Ishikawa (cell line): Measurements from ENCODE around the gene USB1.

ENCODE experiments used
- CEBPB ChIP-seq: IDR thresholded peaks from 2 replicates; pipeline ENCODE4 v1.6.1; 2012
- CREB1 ChIP-seq: IDR thresholded peaks from 2 replicates; pipeline ENCODE4 v1.6.1; 2012; ENCODE audit warnings: low read depth
- EGR1 ChIP-seq: IDR thresholded peaks from 2 replicates; pipeline ENCODE4 v1.6.1; 2012
- EP300 ChIP-seq: IDR thresholded peaks from 2 replicates; pipeline ENCODE4 v1.6.1; 2012; ENCODE audit warnings: borderline replicate concordance
- FOXM1 ChIP-seq: IDR thresholded peaks from 2 replicates; pipeline ENCODE4 v1.6.1; 2012; ENCODE audit warnings: low read depth, borderline replicate concordance
- MAX ChIP-seq: IDR thresholded peaks from 2 replicates; pipeline ENCODE4 v1.6.1; 2012
- NFIC ChIP-seq: IDR thresholded peaks from 2 replicates; pipeline ENCODE4 v1.6.1; 2012
- RAD21 ChIP-seq: IDR thresholded peaks from 2 replicates; pipeline ENCODE4 v1.6.1; 2012; ENCODE audit warnings: low read depth
- TAF1 ChIP-seq: IDR thresholded peaks from 2 replicates; pipeline ENCODE4 v1.6.1; 2012; ENCODE audit warnings: low read depth, mild to moderate bottlenecking
- TCF12 ChIP-seq: IDR thresholded peaks from 2 replicates; pipeline ENCODE4 v1.6.1; 2012; ENCODE audit warnings: low read depth
- TEAD4 ChIP-seq: IDR thresholded peaks from 2 replicates; pipeline ENCODE4 v1.6.1; 2012
- YY1 ChIP-seq: IDR thresholded peaks from 2 replicates; pipeline ENCODE4 v1.6.1; 2012; ENCODE audit warnings: low read depth
- ZBTB7A ChIP-seq: IDR thresholded peaks from 2 replicates; pipeline ENCODE4 v1.6.1; 2012; ENCODE audit warnings: low read depth
- TF ChIP-seq, protein P1 (sequence below): IDR thresholded peaks from 2 replicates; pipeline ENCODE4 v1.6.1; 2012
- TF ChIP-seq, protein P2 (sequence below): IDR thresholded peaks from 2 replicates; pipeline ENCODE4 v1.6.1; 2012; ENCODE audit warnings: low read depth, mild to moderate bottlenecking

The USB1 gene

DNA sequence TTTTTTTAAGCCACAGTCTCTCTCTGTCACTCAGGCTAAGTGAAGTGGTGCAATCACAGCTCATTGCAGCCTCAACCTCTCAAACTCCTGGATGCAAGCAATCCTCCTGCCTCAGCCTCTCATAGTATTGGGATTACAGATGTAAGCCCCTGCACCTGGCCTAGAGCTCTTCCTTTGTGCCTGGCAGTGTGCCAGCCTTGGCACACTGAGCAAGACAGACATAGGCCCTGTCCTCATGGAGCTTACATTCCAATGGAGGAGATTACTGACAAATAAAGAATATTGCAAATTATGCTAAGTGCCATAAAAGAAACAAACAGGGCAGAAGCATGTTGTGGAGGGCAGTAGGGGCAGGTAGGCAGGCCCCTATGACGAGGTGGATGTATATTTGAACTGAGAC is 29.4 kb upstream of the USB1 start:
- peak; percentile 35; the same call in 1 of the 2 replicates for TF ChIP-seq NFIC
- no peak for TF ChIP-seq MAX

GRCh38 chr16:57972306-57972705 is 28.9 kb upstream of the USB1 start:
- no peak for TF ChIP-seq NFIC
- no peak for TF ChIP-seq TEAD4
- no peak for TF ChIP-seq FOXM1
- TF ChIP-seq EP300 = no peak
- TF ChIP-seq, protein P1, sequence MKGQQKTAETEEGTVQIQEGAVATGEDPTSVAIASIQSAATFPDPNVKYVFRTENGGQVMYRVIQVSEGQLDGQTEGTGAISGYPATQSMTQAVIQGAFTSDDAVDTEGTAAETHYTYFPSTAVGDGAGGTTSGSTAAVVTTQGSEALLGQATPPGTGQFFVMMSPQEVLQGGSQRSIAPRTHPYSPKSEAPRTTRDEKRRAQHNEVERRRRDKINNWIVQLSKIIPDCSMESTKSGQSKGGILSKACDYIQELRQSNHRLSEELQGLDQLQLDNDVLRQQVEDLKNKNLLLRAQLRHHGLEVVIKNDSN = no peak
- no peak for TF ChIP-seq CREB1
- no peak for TF ChIP-seq RAD21
- no peak for TF ChIP-seq EGR1
- TF ChIP-seq ZBTB7A = no peak
- no peak for TF ChIP-seq TAF1
- no peak for TF ChIP-seq MAX
- TF ChIP-seq CEBPB = no peak
- TF ChIP-seq, protein P2, sequence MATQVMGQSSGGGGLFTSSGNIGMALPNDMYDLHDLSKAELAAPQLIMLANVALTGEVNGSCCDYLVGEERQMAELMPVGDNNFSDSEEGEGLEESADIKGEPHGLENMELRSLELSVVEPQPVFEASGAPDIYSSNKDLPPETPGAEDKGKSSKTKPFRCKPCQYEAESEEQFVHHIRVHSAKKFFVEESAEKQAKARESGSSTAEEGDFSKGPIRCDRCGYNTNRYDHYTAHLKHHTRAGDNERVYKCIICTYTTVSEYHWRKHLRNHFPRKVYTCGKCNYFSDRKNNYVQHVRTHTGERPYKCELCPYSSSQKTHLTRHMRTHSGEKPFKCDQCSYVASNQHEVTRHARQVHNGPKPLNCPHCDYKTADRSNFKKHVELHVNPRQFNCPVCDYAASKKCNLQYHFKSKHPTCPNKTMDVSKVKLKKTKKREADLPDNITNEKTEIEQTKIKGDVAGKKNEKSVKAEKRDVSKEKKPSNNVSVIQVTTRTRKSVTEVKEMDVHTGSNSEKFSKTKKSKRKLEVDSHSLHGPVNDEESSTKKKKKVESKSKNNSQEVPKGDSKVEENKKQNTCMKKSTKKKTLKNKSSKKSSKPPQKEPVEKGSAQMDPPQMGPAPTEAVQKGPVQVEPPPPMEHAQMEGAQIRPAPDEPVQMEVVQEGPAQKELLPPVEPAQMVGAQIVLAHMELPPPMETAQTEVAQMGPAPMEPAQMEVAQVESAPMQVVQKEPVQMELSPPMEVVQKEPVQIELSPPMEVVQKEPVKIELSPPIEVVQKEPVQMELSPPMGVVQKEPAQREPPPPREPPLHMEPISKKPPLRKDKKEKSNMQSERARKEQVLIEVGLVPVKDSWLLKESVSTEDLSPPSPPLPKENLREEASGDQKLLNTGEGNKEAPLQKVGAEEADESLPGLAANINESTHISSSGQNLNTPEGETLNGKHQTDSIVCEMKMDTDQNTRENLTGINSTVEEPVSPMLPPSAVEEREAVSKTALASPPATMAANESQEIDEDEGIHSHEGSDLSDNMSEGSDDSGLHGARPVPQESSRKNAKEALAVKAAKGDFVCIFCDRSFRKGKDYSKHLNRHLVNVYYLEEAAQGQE = no peak
- TF ChIP-seq YY1 = no peak
- TF ChIP-seq TCF12 = no peak

- no peak for TF ChIP-seq ZBTB7A
- TF ChIP-seq YY1 = no peak
- no peak for TF ChIP-seq EP300
- TF ChIP-seq TAF1 = no peak
- TF ChIP-seq, protein P1 = no peak
- TF ChIP-seq, protein P2 = no peak
These were observed 24.8 kb upstream of the USB1 start for GRCh38 chr16:57976331-57976796.

DNA sequence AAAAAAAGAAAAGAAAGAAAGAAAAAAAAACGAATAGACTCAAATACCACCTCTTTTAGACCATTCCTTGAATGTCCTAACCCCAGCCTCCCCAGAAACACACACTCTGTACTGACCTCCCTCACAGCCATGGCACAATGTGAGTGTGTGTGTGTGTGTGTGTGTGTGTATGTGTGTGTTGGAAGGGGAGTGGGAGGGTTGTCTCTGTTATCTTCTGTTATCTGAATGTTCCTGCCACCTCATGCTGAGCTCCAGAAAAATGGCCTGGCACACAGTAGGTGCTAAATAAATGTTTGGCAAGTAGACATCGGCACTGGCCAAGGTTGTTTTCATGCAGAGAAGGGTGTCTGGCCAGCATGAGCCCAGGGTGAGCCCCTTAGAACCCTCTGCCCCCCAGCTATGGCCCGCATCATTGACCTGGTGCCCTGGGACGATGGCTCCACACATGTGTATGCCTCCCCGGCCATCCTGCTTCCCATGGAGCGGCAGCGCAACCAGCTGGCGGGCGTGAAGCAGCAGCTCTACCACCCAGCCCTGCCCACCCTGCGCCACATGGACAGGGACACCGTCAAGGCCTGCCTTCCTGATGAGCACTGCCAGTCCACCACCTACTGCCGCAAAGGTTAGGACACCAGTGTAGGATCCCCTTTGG is 23.7 kb upstream of the USB1 start:
- TF ChIP-seq TCF12 (no peak), EP300 (no peak), ZBTB7A (no peak), RAD21 (peak; percentile 54; the same call in 1 of the 2 replicates), CEBPB (no peak), TEAD4 (no peak)
- TF ChIP-seq, protein P2 = no peak

GRCh38 chr16:57979006-57979585 is 22.1 kb upstream of the USB1 start:
- TF ChIP-seq MAX (no peak), NFIC (no peak), CEBPB (no peak), ZBTB7A (no peak), RAD21 (no peak), EGR1 (no peak), CREB1 (no peak), TAF1 (no peak), YY1 (no peak), TEAD4 (no peak), EP300 (no peak), TCF12 (no peak), FOXM1 (no peak)
- TF ChIP-seq, protein P1 = no peak
- TF ChIP-seq, protein P2 = no peak
